ENCODE data around the gene MTUS2.

MTUS2 gene

DNA sequence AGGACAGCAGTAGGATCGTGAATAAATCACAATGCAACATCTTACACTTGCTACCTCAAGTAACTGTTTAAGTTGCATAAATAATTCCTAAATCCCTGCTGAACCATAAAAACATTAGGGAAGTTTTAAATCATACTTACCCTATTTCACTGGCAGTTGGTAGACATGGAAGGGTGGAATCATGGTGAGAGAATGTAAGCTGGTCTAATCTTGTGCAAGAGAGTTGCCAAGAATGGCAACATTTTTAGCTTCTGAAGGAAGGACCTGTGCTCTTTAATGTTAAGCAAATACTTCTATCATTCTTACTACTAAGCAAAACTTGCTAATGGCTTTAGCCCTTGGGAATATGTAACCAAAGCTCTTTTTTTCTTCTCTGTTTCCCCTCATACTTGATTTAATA is 46.8 kb downstream of the MTUS2 start:
- H3K9me3 ChIP-seq = peaks cover 0 to 4% (median 0%) of the 10 kb centered on the region in 3 donors
- peaks cover 0 to 6% (median 0%) of the 10 kb centered on the region in 4 donors for H3K4me1 ChIP-seq
- no peaks in the 10 kb centered on the region for H3K27me3 ChIP-seq
- TF ChIP-seq, protein P1, sequence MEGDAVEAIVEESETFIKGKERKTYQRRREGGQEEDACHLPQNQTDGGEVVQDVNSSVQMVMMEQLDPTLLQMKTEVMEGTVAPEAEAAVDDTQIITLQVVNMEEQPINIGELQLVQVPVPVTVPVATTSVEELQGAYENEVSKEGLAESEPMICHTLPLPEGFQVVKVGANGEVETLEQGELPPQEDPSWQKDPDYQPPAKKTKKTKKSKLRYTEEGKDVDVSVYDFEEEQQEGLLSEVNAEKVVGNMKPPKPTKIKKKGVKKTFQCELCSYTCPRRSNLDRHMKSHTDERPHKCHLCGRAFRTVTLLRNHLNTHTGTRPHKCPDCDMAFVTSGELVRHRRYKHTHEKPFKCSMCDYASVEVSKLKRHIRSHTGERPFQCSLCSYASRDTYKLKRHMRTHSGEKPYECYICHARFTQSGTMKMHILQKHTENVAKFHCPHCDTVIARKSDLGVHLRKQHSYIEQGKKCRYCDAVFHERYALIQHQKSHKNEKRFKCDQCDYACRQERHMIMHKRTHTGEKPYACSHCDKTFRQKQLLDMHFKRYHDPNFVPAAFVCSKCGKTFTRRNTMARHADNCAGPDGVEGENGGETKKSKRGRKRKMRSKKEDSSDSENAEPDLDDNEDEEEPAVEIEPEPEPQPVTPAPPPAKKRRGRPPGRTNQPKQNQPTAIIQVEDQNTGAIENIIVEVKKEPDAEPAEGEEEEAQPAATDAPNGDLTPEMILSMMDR (IDR thresholded peaks at IDR 0.05) = no peak
- no peak overlapping the region for H3K27ac ChIP-seq
- intact Hi-C loops (cut with DNase I; ENCODE audit: low total_unique reads) = no loop called here
- H3K4me3 ChIP-seq = no peak overlapping the region
- no peaks in the 10 kb centered on the region for H3K36me3 ChIP-seq
- no peak for DNase-seq

DNA sequence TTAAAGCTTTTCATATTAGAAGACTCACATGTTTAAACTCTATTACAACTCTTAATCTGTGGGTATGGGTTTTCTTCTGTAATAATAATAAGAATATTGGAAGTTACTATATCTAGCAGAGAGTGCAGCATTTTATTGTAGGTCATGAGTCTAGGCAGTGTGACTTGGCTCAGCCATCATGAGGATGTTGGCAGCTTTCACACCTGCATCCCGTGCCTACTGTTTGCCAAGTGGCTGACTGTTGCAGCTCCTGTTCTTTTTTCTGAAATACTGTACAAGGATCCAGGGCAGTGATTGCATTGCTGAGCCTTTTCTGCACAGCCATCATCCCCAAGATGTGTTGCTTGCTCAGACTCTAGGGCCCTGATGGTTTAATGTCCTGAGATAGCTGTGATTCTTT is 47.4 kb downstream of the MTUS2 start:
- intact Hi-C loops (cut with DNase I; ENCODE audit: low total_unique reads) = no loop called here
- Histone ChIP-seq H3K4me1 (peaks cover 0 to 6% (median 0%) of the 10 kb centered on the region in 4 donors), H3K27ac (no peak overlapping the region), H3K27me3 (no peaks in the 10 kb centered on the region), H3K9me3 (peaks cover 4 to 10% (median 4%) of the 10 kb centered on the region in 3 donors), H3K4me3 (no peak overlapping the region), H3K36me3 (no peaks in the 10 kb centered on the region)
- TF ChIP-seq, protein P1 (IDR thresholded peaks at IDR 0.05) = no peak
- DNase-seq = no peak

DNA sequence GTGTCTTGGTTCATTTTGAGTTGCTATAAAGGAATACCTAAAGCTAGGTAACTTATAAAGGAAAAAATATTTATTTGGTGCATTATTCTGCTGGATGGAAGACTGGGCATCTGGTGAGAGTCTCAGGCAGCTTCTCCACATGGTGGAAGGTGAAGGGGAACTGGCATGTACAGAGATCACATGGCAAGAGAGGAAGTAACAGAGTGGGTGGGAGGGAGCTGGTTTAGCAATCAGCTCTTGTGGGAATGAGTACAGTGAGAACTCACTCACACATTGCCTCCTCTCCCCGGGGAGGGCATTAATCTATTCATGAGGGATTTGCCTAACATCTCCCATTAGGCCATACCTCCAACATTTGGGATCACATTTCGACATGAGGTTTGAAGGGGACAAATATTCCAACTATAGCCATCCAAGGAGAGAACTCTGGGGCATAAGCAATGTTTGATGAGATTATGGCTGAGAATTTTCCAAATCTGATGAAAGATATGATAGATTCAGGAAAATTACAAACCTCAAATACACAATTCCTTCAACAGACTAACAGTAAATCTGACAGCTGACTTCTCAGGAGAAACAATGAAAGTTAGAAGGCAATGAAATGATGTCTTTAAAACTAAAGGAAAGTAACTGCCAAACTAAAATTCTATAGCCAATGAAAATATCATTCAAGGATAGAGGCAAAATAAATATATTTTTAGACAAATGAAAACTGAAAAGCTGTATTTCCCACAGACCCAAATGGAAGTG is 52.5 kb downstream of the MTUS2 start:
- intact Hi-C loops (cut with DNase I; ENCODE audit: low total_unique reads) = no loop called here
- Histone ChIP-seq H3K36me3 (no peaks in the 10 kb centered on the region), H3K4me3 (no peak overlapping the region), H3K9me3 (peaks cover 4 to 13% (median 12%) of the 10 kb centered on the region in 3 donors), H3K4me1 (peaks cover 0 to 3% (median 0%) of the 10 kb centered on the region in 4 donors), H3K27me3 (no peaks in the 10 kb centered on the region), H3K27ac (no peak overlapping the region)
- DNase-seq = no peak
- TF ChIP-seq, protein P1 (IDR thresholded peaks at IDR 0.05) = no peak

GRCh38 chr13:28875846-28876615 is 55.9 kb downstream of the MTUS2 start:
- no peak for DNase-seq
- intact Hi-C loops (cut with DNase I; ENCODE audit: low total_unique reads) = no loop called here
- Histone ChIP-seq H3K4me3 (no peak overlapping the region), H3K36me3 (no peaks in the 10 kb centered on the region), H3K9me3 (peaks cover 4 to 13% (median 12%) of the 10 kb centered on the region in 3 donors), H3K27ac (no peak overlapping the region), H3K27me3 (no peaks in the 10 kb centered on the region), H3K4me1 (no peaks in the 10 kb centered on the region)
- TF ChIP-seq, protein P1 (IDR thresholded peaks at IDR 0.05) = no peak

GRCh38 chr13:28877408-28877807 is 57.3 kb downstream of the MTUS2 start:
- no peak overlapping the region for H3K4me3 ChIP-seq
- TF ChIP-seq, protein P1 (IDR thresholded peaks at IDR 0.05) = no peak
- H3K9me3 ChIP-seq = peaks cover under 1 to 10% (median 4%) of the 10 kb centered on the region in 3 donors
- H3K36me3 ChIP-seq = no peaks in the 10 kb centered on the region
- H3K4me1 ChIP-seq = no peaks in the 10 kb centered on the region
- intact Hi-C loops (cut with DNase I; ENCODE audit: low total_unique reads) = no loop called here
- no peak for DNase-seq
- H3K27me3 ChIP-seq = no peaks in the 10 kb centered on the region
- H3K27ac ChIP-seq = no peak overlapping the region

Measured in tibial artery (tissue), 4 donors.